AG04450 (cell line): ENCODE measurements around the gene ADARB2. TPM values are rescaled to one million over a fixed set of nuclear protein-coding genes. Genes with fewer than 3 reads are reported as not detected.

Experiments
- CTCF ChIA-PET: fragments of 300-600, 350-600 bp; formaldehyde crosslinking; extraction: SDS; loops from one replicate; lab custom pipeline; 2022; ENCODE audit warnings: antibody characterized with exemption, inconsistent platforms; lab: Charles Lee
- POLR2A ChIA-PET: fragments of 350-600 bp; formaldehyde crosslinking; extraction: SDS; loops from one replicate; lab custom pipeline; 2021; ENCODE audit warnings: antibody characterized with exemption, inconsistent platforms; lab: Yijun Ruan, JAX
- DNase-seq: peaks from one replicate; pipeline ENCODE4 v3.0.0-alpha.2; 2011; ENCODE audit warnings: low read depth, low spot score
- H3K27ac ChIP-seq: one replicate; pipeline ENCODE4 v1.5.1; 2012; ENCODE audit warnings: low read depth, low read length, control low read depth
- H3K27me3 ChIP-seq: one replicate; pipeline ENCODE4 v1.6.0; 2012; ENCODE audit warnings: low read length; ENCODE audit not compliant: control insufficient read depth, insufficient read depth
- H3K4me3 ChIP-seq: 2 replicates; pipeline ENCODE4 v1.5.1; 2011; ENCODE audit warnings: mild to moderate bottlenecking, low read depth, low read length, control low read depth
- H3K9me3 ChIP-seq: 2 replicates; pipeline ENCODE4 v1.5.1; 2012; ENCODE audit warnings: low read length; ENCODE audit not compliant: control insufficient read depth, insufficient read depth
- polyA plus RNA-seq: library from polyadenylated mRNA; depleted of rRNA; stranded (reverse); fragments of >200 nt; gene quantifications from 2 replicates; pipeline ENCODE4 v1.2.3, GENCODE V29; 2011
- TF ChIP-seq, protein P1 (sequence below): IDR thresholded peaks from 2 replicates; pipeline ENCODE4 v1.5.1; 2011; ENCODE audit warnings: low read depth, low read length, control low read depth, inconsistent platforms

Gene ADARB2
- polyA plus RNA-seq, 1 experiment, result not detected

- no peak overlapping the region for H3K27ac ChIP-seq
- no peak overlapping the region for H3K4me3 ChIP-seq
- TF ChIP-seq, protein P1, sequence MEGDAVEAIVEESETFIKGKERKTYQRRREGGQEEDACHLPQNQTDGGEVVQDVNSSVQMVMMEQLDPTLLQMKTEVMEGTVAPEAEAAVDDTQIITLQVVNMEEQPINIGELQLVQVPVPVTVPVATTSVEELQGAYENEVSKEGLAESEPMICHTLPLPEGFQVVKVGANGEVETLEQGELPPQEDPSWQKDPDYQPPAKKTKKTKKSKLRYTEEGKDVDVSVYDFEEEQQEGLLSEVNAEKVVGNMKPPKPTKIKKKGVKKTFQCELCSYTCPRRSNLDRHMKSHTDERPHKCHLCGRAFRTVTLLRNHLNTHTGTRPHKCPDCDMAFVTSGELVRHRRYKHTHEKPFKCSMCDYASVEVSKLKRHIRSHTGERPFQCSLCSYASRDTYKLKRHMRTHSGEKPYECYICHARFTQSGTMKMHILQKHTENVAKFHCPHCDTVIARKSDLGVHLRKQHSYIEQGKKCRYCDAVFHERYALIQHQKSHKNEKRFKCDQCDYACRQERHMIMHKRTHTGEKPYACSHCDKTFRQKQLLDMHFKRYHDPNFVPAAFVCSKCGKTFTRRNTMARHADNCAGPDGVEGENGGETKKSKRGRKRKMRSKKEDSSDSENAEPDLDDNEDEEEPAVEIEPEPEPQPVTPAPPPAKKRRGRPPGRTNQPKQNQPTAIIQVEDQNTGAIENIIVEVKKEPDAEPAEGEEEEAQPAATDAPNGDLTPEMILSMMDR, result no peak
- no peak for DNase-seq
- H3K27me3 ChIP-seq, result no peaks in the 10 kb centered on the region
- ChIA-PET POLR2A (no interaction called here), CTCF (no interaction called here)
- peaks cover 36% of the 10 kb centered on the region for H3K9me3 ChIP-seq
These were observed 245.4 kb downstream of the ADARB2 start for GRCh38 chr10:1491901-1492300.

DNA sequence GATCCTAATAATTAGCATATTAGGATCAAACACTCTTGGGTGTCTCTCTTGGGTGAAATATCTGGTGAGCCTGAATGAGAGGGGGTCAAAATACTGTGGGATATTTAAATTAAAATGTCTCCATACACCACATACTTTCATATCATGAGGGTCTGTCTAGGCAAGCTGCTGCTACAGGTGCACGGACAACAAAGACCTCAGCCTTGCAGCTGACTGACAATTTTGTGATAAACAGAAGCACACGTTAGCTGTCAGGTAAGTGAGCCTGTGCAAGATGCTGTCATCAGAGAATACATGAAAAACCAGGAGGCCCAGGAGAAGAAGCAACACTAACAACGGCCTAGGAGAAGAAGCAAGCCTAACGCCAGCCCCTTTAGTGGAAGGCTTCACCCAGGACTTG lies 247.5 kb downstream of the ADARB2 start:
- CTCF ChIA-PET, result no interaction called here
- POLR2A ChIA-PET, result no interaction called here
- DNase-seq, result no peak
- Histone ChIP-seq H3K27ac (no peak overlapping the region), H3K27me3 (no peaks in the 10 kb centered on the region), H3K4me3 (no peak overlapping the region), H3K9me3 (peaks cover 44% of the 10 kb centered on the region)
- TF ChIP-seq, protein P1, result no peak

- no peaks in the 10 kb centered on the region for H3K27me3 ChIP-seq
- no peak for DNase-seq
- CTCF ChIA-PET, result no interaction called here
- TF ChIP-seq, protein P1, result no peak
- H3K4me3 ChIP-seq, result no peak overlapping the region
- H3K9me3 ChIP-seq, result peaks cover 49% of the 10 kb centered on the region
- POLR2A ChIA-PET, result no interaction called here
- no peak overlapping the region for H3K27ac ChIP-seq
These were observed 248.3 kb downstream of the ADARB2 start for GRCh38 chr10:1488970-1489548.

GRCh38 chr10:1486841-1487687 lies 250.3 kb downstream of the ADARB2 start:
- Histone ChIP-seq H3K4me3 (no peak overlapping the region), H3K27me3 (no peaks in the 10 kb centered on the region), H3K27ac (no peak overlapping the region), H3K9me3 (peaks cover 38% of the 10 kb centered on the region)
- DNase-seq, result no peak
- TF ChIP-seq, protein P1, result no peak
- ChIA-PET CTCF (no interaction called here), POLR2A (no interaction called here)

DNA sequence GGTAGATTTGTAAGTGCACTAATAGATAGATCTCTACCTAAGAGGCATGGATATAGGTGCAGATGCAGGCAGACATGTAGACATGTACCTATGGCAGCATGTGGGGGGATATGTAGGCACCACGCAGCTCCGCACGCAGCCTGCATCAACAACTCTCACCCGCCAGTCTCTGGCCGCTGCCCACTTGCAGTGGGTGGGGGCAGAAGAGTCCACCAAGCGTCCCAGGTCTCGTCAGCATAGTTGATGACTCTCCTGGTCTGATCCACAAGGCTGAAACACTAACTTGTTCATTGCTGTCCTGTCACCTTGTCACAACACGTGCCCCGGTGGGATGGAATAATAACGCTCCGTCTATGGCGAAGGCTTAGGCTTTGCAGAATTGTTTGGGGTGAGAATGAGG lies 252.0 kb downstream of the ADARB2 start:
- DNase-seq, result no peak
- H3K27me3 ChIP-seq, result no peaks in the 10 kb centered on the region
- H3K4me3 ChIP-seq, result no peak overlapping the region
- CTCF ChIA-PET, result no interaction called here
- peaks cover 37% of the 10 kb centered on the region for H3K9me3 ChIP-seq
- H3K27ac ChIP-seq, result no peak overlapping the region
- POLR2A ChIA-PET, result no interaction called here
- TF ChIP-seq, protein P1, result no peak
